ENCODE measurements around the gene MARCKSL1. TPM values are rescaled to one million over a fixed set of nuclear protein-coding genes. Genes with fewer than 3 reads are reported as not detected.

Gene MARCKSL1
- total RNA-seq = 4.5 and 31.3 TPM in 2 replicates

GRCh38 chr1:32335790-32336590 lies at the start of gene MARCKSL1:
Gene MARCKSL1 (minus strand): TSS chr1:32336233. CDS start chr1:32336033, 200 bp downstream.

GRCh38 chr1:32362474-32363313 lies 26.7 kb upstream of the MARCKSL1 start, which contains the start of the genes FAM229A and TSSK3:
Gene FAM229A (minus strand): TSS chr1:32362485. CDS start chr1:32362091, 394 bp downstream.
Gene TSSK3 (plus strand): TSS chr1:32362539. CDS start chr1:32362702, 163 bp downstream.

GRCh38 chr1:32291708-32292538 lies 44.1 kb downstream of the MARCKSL1 start, which contains the start of gene HDAC1:
Gene HDAC1 (plus strand): TSS chr1:32292083. CDS start chr1:32292170, 87 bp downstream.

Other genes with a start within 250 kb of the MARCKSL1 start
- 34.5 and 40.1 TPM in 2 replicates for gene KPNA6, start 228.2 kb downstream of the MARCKSL1 start, total RNA-seq
- 38.4 and 41.7 TPM in 2 replicates for gene TXLNA, start 156.6 kb downstream of the MARCKSL1 start, total RNA-seq
- 3.4 and 8.7 TPM in 2 replicates for gene CCDC28B, start 135.6 kb downstream of the MARCKSL1 start, total RNA-seq
- gene IQCC, start 130.6 kb downstream of the MARCKSL1 start, total RNA-seq = 1.9 and 2.3 TPM in 2 replicates
- under 0.01 TPM in 1 of 2 replicates, not detected in the other for gene DCDC2B, start 127.1 kb downstream of the MARCKSL1 start, total RNA-seq
- gene TMEM234, start 113.9 kb downstream of the MARCKSL1 start, total RNA-seq = 5.3 and 9.4 TPM in 2 replicates
- 401 and 468 TPM in 2 replicates for gene EIF3I, start 113.8 kb downstream of the MARCKSL1 start, total RNA-seq
- gene FAM167B, start 89.0 kb downstream of the MARCKSL1 start, total RNA-seq = not detected in 2 replicates
- 0.24 TPM in 1 of 2 replicates, not detected in the other for gene LCK, start 85.0 kb downstream of the MARCKSL1 start, total RNA-seq
- 69.9 and 72.5 TPM in 2 replicates for gene HDAC1, start 44.1 kb downstream of the MARCKSL1 start, total RNA-seq
- 0.48 TPM in 1 of 2 replicates, not detected in the other for gene FAM229A, start 26.3 kb upstream of the MARCKSL1 start, total RNA-seq
- gene TSSK3, start 26.3 kb upstream of the MARCKSL1 start, total RNA-seq = not detected in 2 replicates
- 42.0 and 46.7 TPM in 2 replicates for gene BSDC1, start 58.2 kb upstream of the MARCKSL1 start, total RNA-seq
- gene ZBTB8B, start 128.8 kb upstream of the MARCKSL1 start, total RNA-seq = not detected in 2 replicates
- gene ZBTB8A, start 203.2 kb upstream of the MARCKSL1 start, total RNA-seq = 6.7 and 10.4 TPM in 2 replicates

Data from tracheal epithelial cell (primary cell).